PC-3 (cell line): Measurements from ENCODE around the gene TCERG1L. TPM values are rescaled to one million over a fixed set of nuclear protein-coding genes. Genes with fewer than 3 reads are reported as not detected.

ENCODE experiments used
- ATAC-seq: fragments of 200-7000 bp; cut with Tn5 transposase; 2 replicates; pipeline ENCODE4 v1.9.1; 2020; ENCODE audit warnings: mild to moderate bottlenecking, moderate library complexity
- BruUV-seq: library from RNA; stranded (reverse); fragments of 400-500 nt; replicated peaks from 2 replicates; lab custom pipeline; 2021; lab: Mats Ljungman, UMichigan
- CTCF ChIA-PET: fragments of 300-600 bp; sonication (Branson Sonifier 250); formaldehyde crosslinking; loops from one replicate; lab custom pipeline; 2022; ENCODE audit warnings: antibody characterized with exemption; lab: Charles Lee
- POLR2A ChIA-PET: fragments of 300-600 bp; sonication (Branson Sonifier 250); formaldehyde crosslinking; loops from one replicate; lab custom pipeline; 2022; ENCODE audit warnings: antibody characterized with exemption; ENCODE audit not compliant: unreplicated experiment; lab: Charles Lee
- DNase-seq: peaks from one replicate; pipeline ENCODE4 v3.0.0-alpha.2; 2015
- H2AFZ ChIP-seq: fragments of 300-600 bp; sonication (generic); 2 replicates; pipeline ENCODE4 v1.6.0; 2016; ENCODE audit warnings: antibody characterized with exemption, low read length
- H3F3A ChIP-seq: fragments of 300-600 bp; sonication (generic); one replicate; pipeline ENCODE4 v1.6.0; 2017; ENCODE audit warnings: antibody characterized with exemption, low read length, control low read depth, mild to moderate bottlenecking; ENCODE audit not compliant: unreplicated experiment
- H3K27ac ChIP-seq: fragments of 300-600 bp; sonication (generic); 2 replicates; pipeline ENCODE4 v1.5.1; 2016; ENCODE audit warnings: mild to moderate bottlenecking, low read length
- H3K27me3 ChIP-seq: fragments of 300-600 bp; sonication (generic); 2 replicates; pipeline ENCODE4 v1.6.1; 2016; ENCODE audit warnings: low read length, mixed read lengths
- H3K36me3 ChIP-seq: fragments of 300-600 bp; sonication (generic); 2 replicates; pipeline ENCODE4 v1.6.1; 2016; ENCODE audit warnings: low read depth, mixed run types, low read length, mixed read lengths
- H3K4me1 ChIP-seq: fragments of 300-600 bp; sonication (generic); 2 replicates; pipeline ENCODE4 v1.5.1; 2016; ENCODE audit warnings: low read length; ENCODE audit not compliant: insufficient read depth
- H3K4me2 ChIP-seq: fragments of 300-600 bp; sonication (generic); 2 replicates; pipeline ENCODE4 v1.6.0; 2016; ENCODE audit warnings: low read length
- H3K4me3 ChIP-seq: fragments of 300-600 bp; sonication (generic); 2 replicates; pipeline ENCODE4 v1.5.1; 2016; ENCODE audit warnings: mild to moderate bottlenecking, low read length, mixed read lengths
- H3K79me2 ChIP-seq: fragments of 300-600 bp; sonication (generic); 2 replicates; pipeline ENCODE4 v1.6.1; 2017; ENCODE audit warnings: low read length, mixed read lengths
- H3K9ac ChIP-seq: fragments of 300-600 bp; sonication (generic); 2 replicates; pipeline ENCODE4 v1.6.0; 2016; ENCODE audit warnings: mild to moderate bottlenecking, low read length
- H3K9me2 ChIP-seq: fragments of 300-600 bp; sonication (generic); replicated peaks from 2 replicates; pipeline ENCODE4 v1.6.1; 2016; ENCODE audit warnings: mixed run types, low read length, mixed read lengths
- H3K9me3 ChIP-seq: fragments of 300-600 bp; sonication (generic); 2 replicates; pipeline ENCODE4 v1.6.1; 2016; ENCODE audit warnings: low read length, mixed read lengths
- H4K20me1 ChIP-seq: fragments of 300-600 bp; sonication (generic); 2 replicates; pipeline ENCODE4 v1.6.1; 2016; ENCODE audit warnings: low read length, mixed read lengths
- CTCF ChIP-seq: fragments of 300-600 bp; sonication (generic); conservative IDR thresholded peaks from 2 replicates; pipeline ENCODE4 v1.5.1; 2017; ENCODE audit warnings: antibody characterized with exemption, low read depth, mild to moderate bottlenecking, low read length
- EZH2 ChIP-seq: fragments of 300-600 bp; sonication (generic); IDR thresholded peaks from one replicate; pipeline ENCODE4 v1.6.1; 2017; ENCODE audit warnings: antibody characterized with exemption, mild to moderate bottlenecking, low read length; ENCODE audit not compliant: unreplicated experiment
- EZH2phosphoT487 ChIP-seq: fragments of 300-600 bp; sonication (generic); IDR thresholded peaks from 2 replicates; pipeline ENCODE4 v1.6.1; 2018; ENCODE audit warnings: mild to moderate bottlenecking, antibody characterized with exemption, low read length, borderline replicate concordance
- intact Hi-C: fragments of 100-400 bp; cut with micrococcal nuclease; formaldehyde crosslinking; loops from 2 replicates; pipeline ENCODE4 v1.9.0; 2023
- total RNA-seq: library from RNA; depleted of rRNA; stranded (reverse); fragments of >200 nt; gene quantifications from 2 replicates; pipeline ENCODE4 v1.2.3, GENCODE V29; 2014

The TCERG1L gene
- total RNA-seq, 1 experiment from 2014 or later: not detected

- no peak overlapping the region for H2AFZ ChIP-seq
- TF ChIP-seq EZH2phosphoT487: no peak
- no peak for TF ChIP-seq CTCF
- no peak for TF ChIP-seq EZH2
- H3K9me3 ChIP-seq: no peaks in the 10 kb centered on the region
- DNase-seq: no peak
- no peak for ATAC-seq
- H3K27ac ChIP-seq: no peak overlapping the region
- no peaks in the 10 kb centered on the region for H4K20me1 ChIP-seq
- H3K9ac ChIP-seq: no peak overlapping the region
- H3K4me1 ChIP-seq: no peaks in the 10 kb centered on the region
- H3K4me2 ChIP-seq: no peak overlapping the region
- ChIA-PET POLR2A (no interaction called here), CTCF (no interaction called here)
- intact Hi-C loops: no loop called here
- H3K9me2 ChIP-seq: no peaks in the 10 kb centered on the region
- H3K36me3 ChIP-seq: no peaks in the 10 kb centered on the region
- no peak overlapping the region for H3K4me3 ChIP-seq
- H3K79me2 ChIP-seq: no peaks in the 10 kb centered on the region
- BruUV-seq: no TSS peak
- H3K27me3 ChIP-seq: no peaks in the 10 kb centered on the region
- H3F3A ChIP-seq: no peaks in the 10 kb centered on the region
Observed at GRCh38 chr10:131144196-131144595, 167.3 kb downstream of the TCERG1L start.

GRCh38 chr10:131143425-131144165 lies 167.9 kb downstream of the TCERG1L start:
- H3K9me3 ChIP-seq: no peaks in the 10 kb centered on the region
- no TSS peak for BruUV-seq
- H3K79me2 ChIP-seq: no peaks in the 10 kb centered on the region

More at GRCh38 chr10:131143425-131144165, 167.9 kb downstream of the TCERG1L start:
- ATAC-seq (no peak), DNase-seq (no peak)
- H3K4me2 ChIP-seq: no peak overlapping the region
- no peak overlapping the region for H3K4me3 ChIP-seq
- no peaks in the 10 kb centered on the region for H3K9me2 ChIP-seq
- CTCF ChIA-PET: no interaction called here
- H3K36me3 ChIP-seq: no peaks in the 10 kb centered on the region
- TF ChIP-seq EZH2phosphoT487 (no peak), EZH2 (no peak), CTCF (no peak)
- H3K4me1 ChIP-seq: no peaks in the 10 kb centered on the region
- H3K27me3 ChIP-seq: no peaks in the 10 kb centered on the region
- POLR2A ChIA-PET: no interaction called here
- H4K20me1 ChIP-seq: no peaks in the 10 kb centered on the region
- H2AFZ ChIP-seq: no peak overlapping the region
- no peak overlapping the region for H3K9ac ChIP-seq
- intact Hi-C loops: no loop called here
- no peaks in the 10 kb centered on the region for H3F3A ChIP-seq
- H3K27ac ChIP-seq: no peak overlapping the region
